Epithelial cell of esophagus (primary cell): Measurements from ENCODE around the gene MED15.
"Not testable (repeated sequence)": the region's sequence is repeated elsewhere in the genome, so short reads cannot be mapped to it uniquely, and the experiment has no call there.

Experiments
- DNase-seq: peaks from one replicate; pipeline ENCODE4 v3.0.0; 2010; ENCODE audit warnings: low read depth
- H3K4me3 ChIP-seq: 2 replicates; pipeline ENCODE4 v1.5.1; 2011; ENCODE audit warnings: mild to moderate bottlenecking, low read length, control low read depth
- CTCF ChIP-seq: IDR thresholded peaks from 2 replicates; pipeline ENCODE4 v1.5.1; 2011; ENCODE audit warnings: low read depth, mild to moderate bottlenecking, low read length, control low read depth, inconsistent platforms; ENCODE audit not compliant: insufficient read depth; ENCODE audit errors: missing control alignments

MED15 gene

DNA sequence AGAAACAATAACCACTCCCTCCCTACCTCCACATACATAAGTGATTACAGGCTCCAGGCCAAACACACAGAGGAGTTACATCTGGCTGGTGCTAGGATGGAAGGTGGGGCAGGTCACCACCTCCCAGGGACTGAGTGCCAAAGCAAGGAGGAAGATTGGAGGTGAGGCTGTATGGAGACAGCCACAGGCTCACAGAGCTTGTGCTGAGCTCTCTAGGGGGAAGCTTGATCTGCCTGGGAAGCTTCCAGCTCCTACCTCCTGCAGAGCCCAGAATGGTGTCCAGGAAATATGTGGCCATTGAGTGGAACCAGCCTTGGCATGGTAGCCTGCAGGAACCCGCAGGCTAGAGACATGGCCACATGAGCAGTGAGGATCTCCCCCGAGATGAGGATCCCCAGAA is 3.6 kb upstream of the MED15 start:
- TF ChIP-seq CTCF = no peak
- peak; percentile 45 for DNase-seq
- H3K4me3 ChIP-seq = no peak overlapping the region

DNA sequence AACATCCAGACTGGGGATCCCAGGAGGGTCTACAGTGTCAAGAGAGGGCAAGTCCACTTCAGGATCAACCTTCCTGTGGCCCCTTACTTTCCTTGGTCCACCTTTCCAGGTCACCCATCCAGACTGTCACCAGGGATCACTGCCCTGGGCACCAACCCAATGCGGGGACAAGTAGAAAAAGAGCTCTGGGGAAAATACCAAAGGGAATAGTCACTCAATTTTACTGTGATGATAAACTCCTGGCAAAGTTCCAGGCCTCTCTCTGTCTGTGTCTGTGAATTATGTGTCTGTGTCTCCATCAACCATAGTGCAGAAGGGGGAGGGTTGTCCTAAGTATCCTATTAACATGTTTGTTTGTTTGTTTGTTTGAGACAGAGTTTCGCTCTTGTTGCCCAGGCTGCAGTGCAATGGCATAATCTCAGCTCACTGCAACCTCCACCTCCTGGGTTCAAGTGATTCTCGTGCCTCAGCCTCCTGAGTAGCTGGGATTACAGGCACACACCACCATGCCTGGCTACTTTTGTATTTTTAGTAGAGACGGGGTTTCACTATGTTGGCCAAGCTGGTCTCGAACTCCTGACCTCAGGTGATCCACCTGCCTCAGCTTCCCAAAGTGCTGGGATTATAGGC is 3.0 kb upstream of the MED15 start:
- not testable (repeated sequence) for H3K4me3 ChIP-seq
- peak; percentile 87 for DNase-seq

- no peak for DNase-seq
- peak overlapping the region; percentile 97 for H3K4me3 ChIP-seq
- TF ChIP-seq CTCF = no peak
These were observed 712 bp upstream of the MED15 start for GRCh38 chr22:20506543-20507252.

GRCh38 chr22:20508067-20508755 is 801 bp downstream of the MED15 start:
- DNase-seq = not testable (repeated sequence)
- peak overlapping the region; percentile 97 for H3K4me3 ChIP-seq

DNA sequence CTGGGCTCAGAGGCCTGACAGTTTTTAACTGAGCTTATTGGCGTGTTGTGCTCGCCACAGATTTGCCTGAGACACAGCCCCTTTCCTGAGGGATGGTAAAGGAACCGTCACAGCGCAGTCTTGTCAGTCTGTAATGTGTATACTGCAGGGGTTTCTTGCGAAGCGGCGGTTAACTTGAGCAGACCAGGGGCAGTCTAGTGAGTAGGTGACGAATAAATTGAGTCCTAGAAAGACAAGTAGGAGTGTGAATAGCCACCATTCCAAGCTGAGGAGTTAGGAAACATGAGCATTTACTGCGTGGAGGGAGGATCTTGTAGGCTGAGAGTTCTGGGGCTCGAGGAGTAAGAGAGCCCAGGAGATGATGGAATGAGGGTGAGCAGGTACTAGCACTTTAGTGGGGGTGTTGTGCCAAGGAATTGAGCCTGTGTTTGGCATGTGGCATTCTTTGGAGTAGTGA is 1.4 kb downstream of the MED15 start:
- no peak for TF ChIP-seq CTCF

DNA sequence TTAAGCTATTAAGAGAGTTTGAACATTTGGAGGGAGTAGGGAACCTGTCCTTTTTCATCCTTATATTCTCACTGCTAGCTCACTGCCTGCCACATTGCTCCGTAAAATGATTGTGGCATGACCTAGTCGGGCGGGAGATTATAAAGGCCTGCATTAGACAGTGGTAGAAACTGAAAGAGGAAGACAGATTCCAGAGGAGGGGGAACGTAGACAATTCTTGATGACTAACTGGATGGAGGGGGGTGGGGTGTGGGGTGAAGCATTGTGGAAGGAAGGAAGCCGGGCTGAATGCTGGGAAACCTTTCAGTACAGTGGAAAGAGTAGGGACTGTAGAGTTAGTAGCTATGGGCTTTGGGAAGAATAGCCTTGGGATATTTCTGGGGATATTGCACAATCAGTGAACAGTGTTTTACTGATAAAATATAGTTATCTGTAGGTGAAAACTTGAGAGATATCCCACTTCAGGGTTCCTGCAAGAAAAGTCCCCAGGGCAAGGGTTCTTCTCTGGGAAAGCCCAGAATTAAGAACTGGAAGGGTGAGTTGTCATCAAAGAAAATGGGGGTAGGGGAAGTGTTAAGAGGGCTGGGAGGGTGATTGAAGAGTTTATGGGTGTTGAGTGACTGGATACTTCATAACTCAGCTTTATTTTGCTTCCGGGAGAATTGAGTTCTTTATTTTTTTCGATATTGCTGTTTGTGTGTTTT is 2.1 kb downstream of the MED15 start:
- peak overlapping the region; percentile 97 for H3K4me3 ChIP-seq
- DNase-seq = peak; percentile 93

More for the DNA sequence above, 1.4 kb downstream of the MED15 start:
- DNase-seq = peak; percentile 19
- peak overlapping the region; percentile 97 for H3K4me3 ChIP-seq

GRCh38 chr22:20510811-20511577 is 3.6 kb downstream of the MED15 start:
- H3K4me3 ChIP-seq = no peak overlapping the region
- DNase-seq = peak; percentile 31
- TF ChIP-seq CTCF = no peak

More for the DNA sequence above, 2.1 kb downstream of the MED15 start:
- no peak for TF ChIP-seq CTCF
